NCI-H2081 (cell line): ENCODE measurements around the gene PHF20.
"Not testable (repeated sequence)": the region's sequence is repeated elsewhere in the genome, so short reads cannot be mapped to it uniquely, and the experiment has no call there.

ENCODE experiments used
- DNase-seq, 2 experiments: peaks; one replicate each; lab custom pipeline; 2025; lab: John Stamatoyannopoulos, UW

The PHF20 gene

GRCh38 chr20:35886537-35886936 is 114.7 kb downstream of the PHF20 start:
- no peak for DNase-seq

- no peak for DNase-seq
Observed at GRCh38 chr20:35887393-35888064, 115.7 kb downstream of the PHF20 start.

GRCh38 chr20:35888657-35889056 is 116.8 kb downstream of the PHF20 start:
- DNase-seq, result no peak

GRCh38 chr20:35891375-35891774 is 119.6 kb downstream of the PHF20 start:
- DNase-seq, result no peak

GRCh38 chr20:35892871-35893270 is 121.1 kb downstream of the PHF20 start:
- no peak for DNase-seq

GRCh38 chr20:35893942-35894341 is 122.1 kb downstream of the PHF20 start:
- no peak for DNase-seq

- DNase-seq, result not testable (repeated sequence)
Observed at GRCh38 chr20:35895516-35895915, 123.7 kb downstream of the PHF20 start.

- DNase-seq, result no peak
Observed at GRCh38 chr20:35899064-35899463, 127.2 kb downstream of the PHF20 start.

GRCh38 chr20:35901230-35901629 is 129.4 kb downstream of the PHF20 start:
- DNase-seq, result not testable (repeated sequence)

- no peak for DNase-seq
Observed at GRCh38 chr20:35901678-35902544, 130.1 kb downstream of the PHF20 start.

GRCh38 chr20:35902545-35902941 is 130.7 kb downstream of the PHF20 start:
- no peak for DNase-seq

- DNase-seq, result no peak
Observed at GRCh38 chr20:35903843-35904242, 132.0 kb downstream of the PHF20 start.

- DNase-seq, result no peak
Observed at GRCh38 chr20:35904982-35905663, 133.3 kb downstream of the PHF20 start.

GRCh38 chr20:35907017-35907701 is 135.3 kb downstream of the PHF20 start:
- no peak for DNase-seq

- DNase-seq, result peak in 1 of 2 experiments; percentile 64
Observed at GRCh38 chr20:35908007-35908406, 136.2 kb downstream of the PHF20 start.

GRCh38 chr20:35909176-35909575 is 137.4 kb downstream of the PHF20 start:
- DNase-seq, result no peak

- no peak for DNase-seq
Observed at GRCh38 chr20:35909796-35910195, 138.0 kb downstream of the PHF20 start.

GRCh38 chr20:35910254-35910653 is 138.4 kb downstream of the PHF20 start:
- DNase-seq, result no peak

- no peak for DNase-seq
Observed at GRCh38 chr20:35912881-35913280, 141.1 kb downstream of the PHF20 start.

- DNase-seq, result no peak
Observed at GRCh38 chr20:35917077-35917476, 145.3 kb downstream of the PHF20 start.

GRCh38 chr20:35918021-35918420 is 146.2 kb downstream of the PHF20 start:
- no peak for DNase-seq

GRCh38 chr20:35920523-35920922 is 148.7 kb downstream of the PHF20 start:
- DNase-seq, result no peak
